ENCODE measurements around the gene ISM2. TPM values are rescaled to one million over a fixed set of nuclear protein-coding genes. Genes with fewer than 3 reads are reported as not detected.

ISM2 gene
- polyA plus RNA-seq, 1 of the 3 experiments (the other 2 are of a cell fraction): 0.20 TPM

- no peak overlapping the region for H3K4me2 ChIP-seq
- H3K27me3 ChIP-seq (ENCODE audit: insufficient read depth): no peaks in the 10 kb centered on the region
- H3K36me3 ChIP-seq (replicated peaks in 1 of 2; ENCODE audit: control insufficient read depth in 1 of 2, insufficient read depth in 2 of 2, low read length in 1 of 2): no peaks in the 10 kb centered on the region
- CTCF ChIA-PET: interaction anchor here (0.9 to 1.8 kb wide), 4 partner anchors 10 to 73 kb away, joined by 3 to 8 read pairs (median 4); no protein-coding TSS in a partner anchor
- H3K79me2 ChIP-seq (ENCODE audit: insufficient read depth): no peaks in the 10 kb centered on the region
- no peak overlapping the region for H3K4me3 ChIP-seq (ENCODE audit: low read depth in 2 of 2, low read length in 1 of 2)
- POLR2A ChIA-PET: no interaction called here
- H3F3A ChIP-seq (replicated peaks; ENCODE audit: insufficient read depth): no peaks in the 10 kb centered on the region
- H3K9me3 ChIP-seq: no peaks in the 10 kb centered on the region
- no peak overlapping the region for H3K27ac ChIP-seq (ENCODE audit: low read depth in 2 of 2, low read length in 1 of 2)
- H2AFZ ChIP-seq (ENCODE audit: low read depth): no peak overlapping the region
- TF ChIP-seq JUND (IDR thresholded peaks at IDR 0.05) (no peak), USF1 (IDR thresholded peaks at IDR 0.05; ENCODE audit: borderline replicate concordance, low read depth) (no peak), RAD21 (IDR thresholded peaks at IDR 0.05; ENCODE audit: low read length) (no peak), POLR2AphosphoS5 (IDR thresholded peaks at IDR 0.05; ENCODE audit: low read depth, low read length) (no peak), MEF2A (IDR thresholded peaks at IDR 0.05; ENCODE audit: borderline replicate concordance, low read depth) (no peak), RXRA (IDR thresholded peaks at IDR 0.05; ENCODE audit: borderline replicate concordance, low read depth) (no peak), CHD2 (IDR thresholded peaks at IDR 0.05; ENCODE audit: low read length, partially characterized antibody) (no peak), RCOR1 (IDR thresholded peaks at IDR 0.05; ENCODE audit: low read length) (no peak), MAX (IDR thresholded peaks at IDR 0.05; ENCODE audit: low read depth) (no peak), TEAD4 (IDR thresholded peaks at IDR 0.05; ENCODE audit: borderline replicate concordance, insufficient read depth) (no peak)
- no peaks in the 10 kb centered on the region for H3K9me2 ChIP-seq
- H3K4me1 ChIP-seq (ENCODE audit: control insufficient read depth in 1 of 2, insufficient read depth in 2 of 2, low read depth in 1 of 2, low read length in 1 of 2): no peaks in the 10 kb centered on the region
- no peak for DNase-seq
- no peaks in the 10 kb centered on the region for H4K20me1 ChIP-seq (ENCODE audit: insufficient read depth)
- 74% methylated on average over 5 of the region's 5 CpGs for WGBS (ENCODE audit: low lambda C conversion rate)
- H3K9ac ChIP-seq: no peak overlapping the region
These were observed 20.6 kb downstream of the ISM2 start for GRCh38 chr14:77478029-77478428.

- H4K20me1 ChIP-seq (ENCODE audit: insufficient read depth): no peaks in the 10 kb centered on the region
- no peak overlapping the region for H2AFZ ChIP-seq (ENCODE audit: low read depth)
- no peak overlapping the region for H3K4me2 ChIP-seq
- TF ChIP-seq MEF2A (IDR thresholded peaks at IDR 0.05; ENCODE audit: borderline replicate concordance, low read depth) (no peak), NFIC (IDR thresholded peaks at IDR 0.05; ENCODE audit: borderline replicate concordance) (no peak), RAD21 (IDR thresholded peaks at IDR 0.05; ENCODE audit: low read length) (no peak), IRF3 (IDR thresholded peaks at IDR 0.05; ENCODE audit: low read depth, low read length) (no peak), CHD2 (IDR thresholded peaks at IDR 0.05; ENCODE audit: low read length, partially characterized antibody) (no peak), CTCF (IDR thresholded peaks at IDR 0.05) (no peak), TCF12 (IDR thresholded peaks at IDR 0.05) (no peak), MAX (IDR thresholded peaks at IDR 0.05; ENCODE audit: low read depth) (no peak), RXRA (IDR thresholded peaks at IDR 0.05; ENCODE audit: borderline replicate concordance, low read depth) (no peak), ELF1 (IDR thresholded peaks at IDR 0.05) (no peak), RCOR1 (IDR thresholded peaks at IDR 0.05; ENCODE audit: low read length) (no peak)
- H3K9me3 ChIP-seq: no peaks in the 10 kb centered on the region
- no peak overlapping the region for H3K4me3 ChIP-seq (ENCODE audit: low read depth in 2 of 2, low read length in 1 of 2)
- POLR2A ChIA-PET: no interaction called here
- H3K27ac ChIP-seq (ENCODE audit: low read depth in 2 of 2, low read length in 1 of 2): no peak overlapping the region
- H3K4me1 ChIP-seq (ENCODE audit: control insufficient read depth in 1 of 2, insufficient read depth in 2 of 2, low read depth in 1 of 2, low read length in 1 of 2): no peaks in the 10 kb centered on the region
- H3K27me3 ChIP-seq (ENCODE audit: insufficient read depth): no peaks in the 10 kb centered on the region
- WGBS (ENCODE audit: low lambda C conversion rate): 89% methylated on average over 20 of the region's 35 CpGs
- H3K9ac ChIP-seq: no peak overlapping the region
- H3F3A ChIP-seq (replicated peaks; ENCODE audit: insufficient read depth): no peaks in the 10 kb centered on the region
- no peaks in the 10 kb centered on the region for H3K79me2 ChIP-seq (ENCODE audit: insufficient read depth)
- no peaks in the 10 kb centered on the region for H3K36me3 ChIP-seq (replicated peaks in 1 of 2; ENCODE audit: control insufficient read depth in 1 of 2, insufficient read depth in 2 of 2, low read length in 1 of 2)
- no peaks in the 10 kb centered on the region for H3K9me2 ChIP-seq
- CTCF ChIA-PET: interaction anchor here (2.7 kb wide), 1 partner anchor 16 kb away, joined by 13 read pairs; no protein-coding TSS in a partner anchor
- no peak for DNase-seq
These were observed 23.0 kb downstream of the ISM2 start for GRCh38 chr14:77475432-77476115.
